SW480 (cell line): Measurements from ENCODE around the gene PABPC3.

Experiments
- DNase-seq: peaks from one replicate; pipeline ENCODE4 v3.0.0-alpha.2; 2016; ENCODE audit warnings: low spot score

Gene PABPC3

GRCh38 chr13:25095851-25096453 lies at the start of gene PABPC3:
Gene PABPC3 (plus strand): TSS chr13:25096136. CDS start chr13:25096199, 63 bp downstream.
- no peak for DNase-seq

- no peak for DNase-seq
Observed at GRCh38 chr13:25046274-25046984, 49.5 kb upstream of the PABPC3 start.

GRCh38 chr13:25046985-25047511 lies 48.9 kb upstream of the PABPC3 start:
- DNase-seq: no peak

GRCh38 chr13:25051065-25051464 lies 44.9 kb upstream of the PABPC3 start:
- DNase-seq: no peak

- no peak for DNase-seq
Observed at GRCh38 chr13:25059166-25059565, 36.8 kb upstream of the PABPC3 start.

GRCh38 chr13:25059958-25060357 lies 36.0 kb upstream of the PABPC3 start:
- DNase-seq: no peak

GRCh38 chr13:25062479-25062878 lies 33.5 kb upstream of the PABPC3 start:
- DNase-seq: no peak

- DNase-seq: no peak
Observed at GRCh38 chr13:25064396-25064795, 31.5 kb upstream of the PABPC3 start.

- DNase-seq: no peak
Observed at GRCh38 chr13:25065974-25066770, 29.8 kb upstream of the PABPC3 start.

GRCh38 chr13:25067064-25067463 lies 28.9 kb upstream of the PABPC3 start:
- no peak for DNase-seq

- DNase-seq: no peak
Observed at GRCh38 chr13:25068810-25069209, 27.1 kb upstream of the PABPC3 start.

- DNase-seq: no peak
Observed at GRCh38 chr13:25069236-25069635, 26.7 kb upstream of the PABPC3 start.

GRCh38 chr13:25069911-25070310 lies 26.0 kb upstream of the PABPC3 start:
- no peak for DNase-seq

GRCh38 chr13:25080773-25081172 lies 15.2 kb upstream of the PABPC3 start:
- no peak for DNase-seq

- no peak for DNase-seq
Observed at GRCh38 chr13:25084096-25084495, 11.8 kb upstream of the PABPC3 start.

GRCh38 chr13:25085125-25085742 lies 10.7 kb upstream of the PABPC3 start:
- DNase-seq: peak; percentile 39

- no peak for DNase-seq
Observed at GRCh38 chr13:25088562-25089221, 7.2 kb upstream of the PABPC3 start.

GRCh38 chr13:25097426-25097825 lies 1.5 kb downstream of the PABPC3 start:
- no peak for DNase-seq

- no peak for DNase-seq
Observed at GRCh38 chr13:25103711-25104110, 7.8 kb downstream of the PABPC3 start.

- DNase-seq: no peak
Observed at GRCh38 chr13:25109341-25109740, 13.4 kb downstream of the PABPC3 start.

GRCh38 chr13:25110956-25111584 lies 15.1 kb downstream of the PABPC3 start:
- DNase-seq: no peak
